ENCODE results near the gene PTBP2.

The PTBP2 gene

GRCh38 chr1:96714881-96715280, 6.7 kb upstream of the PTBP2 start:
- DNase-seq (ENCODE audit: insufficient read length, low spot score), result no peak
- FAIRE-seq, result no peak
- TF ChIP-seq CTCF (IDR thresholded peaks at IDR 0.05; ENCODE audit: insufficient read depth, missing control alignments), result no peak

GRCh38 chr1:96715482-96715881, 6.1 kb upstream of the PTBP2 start:
- DNase-seq (ENCODE audit: insufficient read length, low spot score) (no peak), FAIRE-seq (no peak)
- no peak for TF ChIP-seq CTCF (IDR thresholded peaks at IDR 0.05; ENCODE audit: insufficient read depth, missing control alignments)

DNA sequence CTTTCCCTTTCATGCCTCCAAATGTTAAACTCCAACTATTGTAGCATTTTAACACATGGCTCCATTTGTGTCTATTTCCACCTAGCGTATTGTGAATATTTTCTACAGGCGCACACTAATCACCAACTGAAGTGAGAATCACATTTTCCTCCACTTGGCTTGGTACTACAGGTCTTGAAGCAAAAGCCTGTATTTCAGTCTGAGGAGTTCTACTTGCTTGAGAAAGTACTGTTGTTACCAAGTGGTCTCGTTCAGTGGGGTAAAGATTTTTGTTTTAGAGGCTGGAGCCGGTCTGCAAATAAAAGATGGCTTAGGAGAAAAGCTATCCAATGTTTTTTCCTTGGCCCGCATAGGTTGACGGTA, 550 bp upstream of the PTBP2 start:
- FAIRE-seq, result no peak

GRCh38 chr1:96722161-96722922, 758 bp downstream of the PTBP2 start:
- no peak for TF ChIP-seq CTCF (IDR thresholded peaks at IDR 0.05; ENCODE audit: insufficient read depth, missing control alignments)
- no peak for FAIRE-seq
- DNase-seq (ENCODE audit: insufficient read length, low spot score), result peak; percentile 31

More for the DNA sequence above, 550 bp upstream of the PTBP2 start:
- no peak for TF ChIP-seq CTCF (IDR thresholded peaks at IDR 0.05; ENCODE audit: insufficient read depth, missing control alignments)
- no peak for DNase-seq (ENCODE audit: insufficient read length, low spot score)

DNA sequence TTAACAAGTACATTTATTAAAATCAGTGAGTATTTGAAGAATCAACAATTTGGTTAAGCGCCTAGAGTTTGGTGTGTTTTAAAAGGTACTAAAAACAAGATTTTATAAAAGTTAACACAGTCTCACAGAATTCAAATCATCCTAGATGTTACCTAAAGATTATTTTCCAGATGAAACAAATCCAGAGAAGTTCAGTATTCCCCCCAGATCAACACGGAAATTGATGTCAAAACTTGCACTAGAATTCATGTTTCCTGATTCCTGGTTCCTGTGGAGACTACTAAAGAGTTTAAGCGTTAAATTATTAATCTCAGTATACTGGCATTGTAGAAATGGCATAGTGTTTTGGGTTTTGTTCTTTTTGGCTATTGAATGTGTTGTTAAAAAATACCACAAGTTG, 1.4 kb downstream of the PTBP2 start:
- FAIRE-seq (no peak), DNase-seq (ENCODE audit: insufficient read length, low spot score) (no peak)
- TF ChIP-seq CTCF (IDR thresholded peaks at IDR 0.05; ENCODE audit: insufficient read depth, missing control alignments), result no peak

- DNase-seq (ENCODE audit: insufficient read length, low spot score) (no peak), FAIRE-seq (no peak)
- no peak for TF ChIP-seq CTCF (IDR thresholded peaks at IDR 0.05; ENCODE audit: insufficient read depth, missing control alignments)
Measured at GRCh38 chr1:96723377-96723776, 1.8 kb downstream of the PTBP2 start.

DNA sequence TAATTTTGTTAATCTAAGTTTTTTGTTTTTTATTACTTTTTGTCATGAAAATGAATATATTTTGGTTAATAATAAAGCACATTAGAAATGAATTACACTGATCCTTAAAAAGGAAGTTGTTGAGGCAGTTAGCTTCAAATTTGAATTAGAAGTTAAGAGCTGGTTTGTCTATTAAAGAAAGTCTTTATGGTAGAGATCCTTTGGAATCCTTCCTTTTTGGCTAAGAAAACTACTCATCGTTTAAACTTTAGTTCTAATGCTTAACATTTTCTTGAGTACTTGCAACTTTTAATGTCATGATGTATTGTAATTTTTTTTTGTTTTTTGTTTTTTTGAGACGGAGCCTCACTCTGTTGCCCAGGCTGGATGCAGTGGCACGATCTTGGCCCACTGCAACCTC, 2.4 kb downstream of the PTBP2 start:
- no peak for FAIRE-seq
- TF ChIP-seq CTCF (IDR thresholded peaks at IDR 0.05; ENCODE audit: insufficient read depth, missing control alignments), result no peak

More for the DNA sequence above, 2.4 kb downstream of the PTBP2 start:
- no peak for DNase-seq (ENCODE audit: insufficient read length, low spot score)
